ENCODE measurements around the gene RIN3.

GRCh38 chr14:92731622-92732115 lies 218.1 kb downstream of the RIN3 start:
- TF ChIP-seq MAX (IDR thresholded peaks at IDR 0.05; ENCODE audit: low read depth, low read length) = no peak
- no peak for TF ChIP-seq CTCF (IDR thresholded peaks at IDR 0.05; ENCODE audit: low read depth, low read length)

Measured in NB4 (cell line).